NOMO-1 treated with DMSO at 0.1 percent for 48 hours (cell line): ENCODE data around the gene MDFI.
A peak's percentile ranks its signal among the peaks of the same experiment; 100 is the strongest.
"Not testable (repeated sequence)": the region's sequence is repeated elsewhere in the genome, so short reads cannot be mapped to it uniquely, and the experiment has no call there.

Experiments
- DNase-seq: peaks from one replicate; lab custom pipeline; 2025; ENCODE audit not compliant: unreplicated experiment; lab: John Stamatoyannopoulos, UW

The MDFI gene

DNA sequence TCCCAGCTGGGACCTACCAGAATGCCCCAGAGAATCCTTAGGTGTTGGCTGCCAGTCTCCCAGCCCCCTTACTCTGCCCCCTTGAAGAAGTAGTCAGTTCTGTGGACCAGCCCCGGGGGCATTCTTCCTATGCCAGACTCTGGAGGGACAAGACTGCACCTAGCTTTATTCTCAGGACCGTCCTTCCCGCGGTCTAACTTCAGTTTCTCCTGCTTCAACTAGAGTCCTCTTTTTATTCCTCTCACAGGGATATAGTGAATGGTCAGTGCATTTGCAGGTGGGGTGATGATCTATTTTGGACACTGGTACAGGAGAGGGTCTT is 35.9 kb upstream of the MDFI start:
- no peak for DNase-seq

DNA sequence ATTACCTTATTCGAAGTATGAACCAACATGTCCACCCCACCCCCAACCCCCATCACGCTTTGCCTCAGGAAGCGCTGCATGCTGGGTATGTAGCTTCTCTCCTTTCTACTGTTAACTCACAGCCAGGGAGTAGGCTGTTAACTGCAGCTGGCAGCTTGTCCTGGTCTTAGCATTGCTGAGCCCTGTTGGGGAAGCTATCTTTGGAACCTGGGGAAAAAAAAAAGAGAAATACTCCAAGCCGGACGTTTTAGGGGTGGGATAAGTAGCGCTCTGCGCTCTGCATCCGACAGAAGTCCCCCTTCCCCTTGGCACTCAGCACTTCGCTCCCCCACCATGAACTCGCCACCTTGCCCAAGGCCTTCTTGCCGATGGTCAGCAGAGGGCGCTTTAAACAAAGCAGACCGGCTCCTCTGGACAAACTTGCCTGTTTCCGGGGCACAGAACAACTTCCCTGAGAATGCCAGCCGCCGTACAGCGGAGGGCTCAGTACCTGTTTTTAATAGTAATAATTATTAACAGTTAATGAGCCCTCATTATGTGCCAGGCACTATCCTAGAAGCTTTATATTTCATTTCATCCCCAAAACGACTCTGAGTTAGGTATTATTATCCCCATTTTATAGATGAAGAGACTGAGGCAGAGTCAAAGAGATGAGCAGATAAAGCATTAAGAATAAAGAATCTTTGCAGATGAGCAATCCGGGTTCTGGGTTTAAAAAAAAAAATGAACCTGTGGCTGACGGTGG is 35.2 kb upstream of the MDFI start:
- peak; percentile 79 for DNase-seq

DNA sequence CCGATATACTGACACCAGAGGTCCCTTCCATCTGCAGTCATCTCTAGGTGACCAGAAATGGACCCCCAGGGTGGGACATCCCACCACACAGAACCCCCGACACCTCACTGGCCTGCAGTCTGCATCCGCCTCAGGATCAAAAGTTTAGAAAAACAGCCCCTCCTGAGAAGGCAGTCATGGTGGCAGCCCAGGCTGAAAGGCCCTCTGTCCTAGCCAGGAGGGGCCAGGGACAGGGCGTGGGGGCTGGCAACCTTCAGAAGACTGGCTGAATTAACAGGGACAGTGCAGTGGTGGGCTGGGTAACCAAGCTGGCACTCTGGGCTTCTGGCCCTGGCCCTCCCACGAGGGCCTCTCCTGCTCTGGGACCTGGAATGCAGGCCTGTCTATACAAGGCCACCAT is 34.3 kb upstream of the MDFI start:
- DNase-seq, result no peak

DNA sequence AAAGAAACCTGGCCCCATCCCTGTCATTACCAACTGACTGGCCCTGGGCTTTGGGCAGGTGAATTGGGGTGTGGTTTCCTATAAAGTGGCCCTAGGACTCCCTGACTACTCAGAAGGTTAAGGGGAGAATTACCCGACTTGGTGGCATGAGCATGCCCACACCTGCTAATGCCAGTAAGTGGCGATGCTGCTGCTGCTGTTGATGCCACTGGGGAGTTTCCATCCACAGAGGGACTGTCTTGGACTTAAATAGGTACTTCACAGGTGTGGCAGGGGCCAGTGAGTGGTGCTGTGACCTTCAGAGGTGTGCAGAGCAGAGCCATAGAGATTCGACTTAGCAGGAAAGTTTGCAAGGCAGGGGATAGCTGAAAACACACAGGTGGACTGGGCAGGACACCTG is 32.6 kb upstream of the MDFI start:
- DNase-seq, result no peak

DNA sequence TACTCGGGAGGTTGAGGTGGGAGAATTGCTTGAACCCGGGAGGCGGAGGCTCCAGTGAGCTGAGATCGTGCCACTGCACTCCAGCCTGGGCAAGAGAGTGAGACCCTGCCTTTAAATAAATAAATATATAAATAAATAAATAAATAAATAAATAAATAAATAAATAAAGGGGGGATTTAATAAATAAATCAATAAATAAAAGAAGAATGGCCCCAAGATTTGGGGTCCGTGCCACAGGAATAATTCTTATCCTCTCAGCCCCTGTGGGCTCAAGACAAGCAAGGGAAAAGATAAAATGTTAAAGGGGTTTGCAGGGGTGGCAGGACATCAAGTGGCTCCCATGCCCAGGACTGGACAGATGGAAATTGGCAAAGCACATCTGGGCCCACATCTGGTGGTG is 31.2 kb upstream of the MDFI start:
- DNase-seq, result no peak

DNA sequence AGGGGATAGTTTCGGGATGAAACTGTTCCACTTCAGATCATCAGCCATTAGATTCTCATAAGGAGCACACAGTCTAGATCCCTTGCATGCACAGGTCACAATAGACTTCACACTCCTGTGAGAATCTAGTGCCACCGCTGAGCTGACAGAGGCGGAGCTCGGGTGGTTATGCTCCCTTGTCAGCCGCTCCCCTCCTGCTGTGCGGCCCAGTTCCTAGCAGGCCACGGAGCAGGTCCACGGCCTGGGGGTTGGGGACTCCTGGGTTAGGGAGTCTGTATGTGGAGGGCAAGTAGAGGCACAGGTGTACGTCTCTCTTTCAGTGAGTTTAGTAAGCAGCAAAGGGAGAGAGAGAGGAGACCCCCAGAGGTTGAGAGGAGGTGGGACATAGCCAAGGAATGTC is 30.5 kb upstream of the MDFI start:
- DNase-seq, result no peak

DNA sequence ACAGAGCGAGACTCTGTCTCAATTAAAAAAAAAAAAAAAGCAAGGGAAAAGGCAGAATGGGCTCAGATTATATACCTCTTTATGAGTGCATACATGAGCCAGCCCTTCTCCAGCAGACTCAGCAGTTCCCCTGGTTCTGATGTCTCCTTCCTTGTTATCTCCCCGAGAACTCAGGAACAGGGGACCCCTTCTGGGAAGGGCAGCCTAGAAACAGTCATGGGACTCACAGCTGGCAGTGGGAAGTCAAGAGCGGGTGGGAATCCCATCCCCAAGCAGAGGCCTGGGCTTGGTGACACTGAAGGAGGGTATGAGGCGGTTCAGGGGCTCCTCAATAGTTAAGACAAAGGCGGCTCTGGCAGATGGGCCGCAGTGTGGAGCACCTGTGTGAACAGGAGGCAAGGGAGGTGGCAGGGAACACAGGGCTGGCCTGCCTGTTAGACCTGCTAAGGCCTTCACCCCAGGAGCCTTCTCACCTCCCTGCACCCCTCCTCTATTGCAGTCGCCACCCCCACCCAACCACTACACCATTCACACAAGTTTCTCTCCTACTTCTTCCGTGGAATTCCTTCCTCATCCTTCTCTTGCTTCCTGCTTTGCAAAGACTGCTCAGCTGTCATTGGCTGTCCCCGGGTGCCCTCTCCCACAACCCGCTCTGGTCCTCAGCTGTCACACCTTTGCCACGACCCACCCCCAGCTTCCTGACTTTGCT is 29.7 kb upstream of the MDFI start:
- DNase-seq, result no peak

DNA sequence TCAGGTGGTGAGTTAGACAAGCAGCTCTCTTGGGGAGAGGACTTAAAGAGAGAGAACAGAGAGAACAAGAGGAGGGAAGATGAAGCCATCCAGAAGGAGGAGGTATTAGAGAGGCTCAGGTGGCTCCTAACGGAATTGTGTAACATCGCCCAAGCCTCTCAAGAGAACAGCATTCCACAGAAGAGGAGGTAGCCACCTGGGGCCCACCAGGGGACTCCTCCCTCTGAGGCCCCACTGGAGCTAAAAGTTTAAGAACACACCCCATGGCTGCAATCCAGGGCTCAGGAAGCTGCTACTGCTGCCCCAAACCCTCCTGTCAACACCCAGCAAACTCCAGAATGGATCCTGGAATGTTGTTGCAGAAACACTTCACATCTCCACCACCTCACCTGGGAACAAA is 23.6 kb upstream of the MDFI start:
- DNase-seq, result no peak

DNA sequence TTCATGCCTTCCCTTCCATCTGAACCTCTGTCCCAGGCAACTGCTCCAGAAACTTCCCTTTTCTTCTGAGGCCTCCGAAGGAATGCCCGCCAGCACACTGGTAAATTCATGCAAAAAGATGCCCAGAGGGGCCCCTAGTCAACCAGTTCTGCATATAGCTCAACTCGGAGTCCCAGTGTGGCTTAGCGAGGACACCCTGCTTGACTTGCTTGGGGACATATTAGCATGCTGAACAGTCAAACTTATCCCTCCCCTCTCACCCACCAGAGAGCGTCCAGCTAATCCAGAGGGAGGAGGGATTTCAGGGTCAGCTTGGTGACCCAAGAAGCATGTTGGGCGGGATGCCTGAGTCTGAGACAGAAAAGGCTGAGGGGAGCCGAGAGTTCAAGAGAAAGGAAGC is 23.0 kb upstream of the MDFI start:
- DNase-seq, result no peak

DNA sequence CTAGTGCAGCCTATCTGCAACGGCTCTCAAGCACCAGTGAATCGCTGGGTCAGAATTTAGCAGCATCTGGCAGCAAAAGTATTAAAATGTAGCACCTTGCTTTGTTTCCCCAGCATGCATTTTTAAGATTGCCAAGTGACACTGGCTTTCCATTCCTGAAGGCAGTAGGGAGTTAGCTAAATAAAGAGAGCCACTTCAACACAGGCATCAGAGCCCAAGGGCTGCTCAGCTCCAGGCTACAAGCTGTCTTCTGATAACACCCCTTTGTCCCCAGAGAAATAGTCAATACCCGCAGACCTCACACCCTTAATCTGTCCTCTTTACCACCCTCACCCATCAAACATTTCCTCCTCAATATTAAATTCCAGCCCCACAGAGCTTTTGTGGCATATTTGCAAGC is 19.7 kb upstream of the MDFI start:
- DNase-seq, result no peak

DNA sequence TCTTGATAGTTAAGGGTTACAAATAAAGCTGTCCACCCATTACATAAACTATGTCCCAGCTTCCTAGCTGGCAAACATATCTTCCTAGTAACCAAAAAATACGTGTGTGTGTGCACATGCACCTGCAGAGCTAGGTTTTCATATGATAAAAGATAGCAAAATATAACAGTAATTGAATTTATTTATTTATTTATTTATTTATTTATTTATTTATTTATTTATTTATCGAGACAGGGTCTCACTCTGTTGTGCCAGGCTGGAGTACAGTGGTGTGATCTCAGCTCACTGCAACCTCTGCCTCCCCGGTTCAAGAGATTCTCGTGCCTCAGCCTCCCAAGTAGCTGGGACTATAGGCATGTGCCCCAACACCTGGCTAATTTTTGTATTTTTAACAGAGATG is 19.1 kb upstream of the MDFI start:
- not testable (repeated sequence) for DNase-seq

DNA sequence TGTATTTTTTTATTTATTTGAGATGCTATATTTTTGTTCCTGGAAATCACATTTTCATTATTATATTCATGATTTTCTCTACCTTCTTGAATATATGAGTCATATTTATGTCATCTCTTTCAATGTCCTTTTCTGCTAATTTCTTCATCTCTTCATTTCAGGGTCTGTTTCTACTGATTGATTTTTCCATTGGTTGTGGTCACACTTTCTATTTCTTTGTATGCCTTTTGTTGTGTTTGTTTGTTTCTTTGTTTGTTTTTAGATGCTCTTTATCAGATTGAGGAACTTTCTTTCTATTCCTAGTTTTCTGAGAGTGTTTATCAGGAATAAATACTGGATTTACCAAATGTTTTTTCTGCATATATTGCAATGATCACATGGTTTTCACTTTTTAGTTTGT is 16.9 kb upstream of the MDFI start:
- DNase-seq, result no peak

DNA sequence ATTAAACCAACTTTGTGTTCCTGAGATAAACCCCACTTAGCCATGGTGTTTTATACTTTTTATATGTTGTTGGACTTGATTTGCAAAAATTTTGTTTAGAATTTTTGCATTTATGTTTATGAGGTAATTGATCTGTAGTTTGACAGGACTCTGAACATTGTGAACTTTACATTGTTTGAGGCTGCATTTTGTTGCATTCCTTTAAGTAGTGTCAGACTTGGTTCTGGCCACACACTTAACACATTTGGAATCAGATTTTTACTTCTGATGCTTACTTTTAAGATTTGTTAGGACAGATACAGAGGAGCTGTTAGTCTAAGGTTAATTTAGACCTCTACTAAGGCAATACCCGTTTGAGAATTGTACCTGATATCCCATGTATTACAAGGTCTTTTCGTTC is 16.5 kb upstream of the MDFI start:
- no peak for DNase-seq

DNA sequence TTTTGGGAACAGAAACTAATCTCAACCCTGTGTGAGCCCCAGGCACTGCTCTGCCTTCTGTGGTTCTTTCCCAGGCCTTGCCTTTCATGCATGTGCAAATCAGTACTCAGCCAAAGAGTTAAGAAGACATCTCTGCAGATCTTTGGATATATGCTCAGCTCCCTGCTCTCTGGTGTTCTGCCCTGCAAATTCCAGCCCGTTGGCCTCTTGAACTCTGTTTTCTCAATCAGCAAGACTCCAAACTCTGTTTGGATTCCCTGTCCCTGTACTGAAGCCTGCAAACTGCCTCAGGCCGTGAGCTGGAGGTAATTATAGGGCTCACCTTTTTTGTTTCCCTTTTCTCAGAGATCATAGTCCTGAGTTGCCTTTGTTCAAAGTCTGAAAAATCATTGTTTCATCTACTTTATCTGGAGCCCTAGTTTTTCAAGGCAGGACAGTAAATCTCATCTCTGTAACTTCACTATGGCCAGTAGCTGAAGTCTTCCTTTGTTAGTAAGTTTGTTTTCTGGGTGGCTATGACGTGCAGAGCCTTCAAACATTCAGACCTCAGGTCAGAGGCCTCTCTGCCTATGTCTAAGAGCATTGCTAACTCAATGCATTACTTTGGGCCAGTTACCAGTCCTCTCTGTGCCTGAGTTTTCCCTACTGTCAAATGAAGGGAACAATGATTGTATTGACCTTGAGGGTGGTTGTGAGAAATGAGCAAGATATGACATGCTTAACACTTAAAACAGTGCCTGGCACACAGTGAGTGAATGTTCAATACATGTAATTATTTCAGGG is 15.9 kb upstream of the MDFI start:
- no peak for DNase-seq

DNA sequence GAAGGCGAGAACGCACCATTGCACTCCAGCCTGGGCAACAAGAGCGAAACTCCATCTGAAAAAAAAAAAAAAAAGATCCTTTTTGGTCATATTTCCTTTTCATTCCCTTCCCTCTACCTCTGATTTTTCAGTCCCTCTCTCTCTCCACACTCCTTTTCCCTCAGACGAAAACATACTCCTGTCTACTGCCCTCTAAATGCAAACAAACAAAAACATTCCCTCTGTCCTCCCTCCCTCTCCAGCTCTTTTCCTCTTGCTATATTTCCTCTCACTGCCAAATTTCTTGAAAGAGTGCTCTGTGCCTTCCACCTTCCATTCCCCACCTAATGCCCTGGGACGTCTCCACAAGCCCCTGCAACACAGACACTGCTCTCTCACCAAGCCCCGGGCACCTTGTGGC is 14.9 kb upstream of the MDFI start:
- no peak for DNase-seq

DNA sequence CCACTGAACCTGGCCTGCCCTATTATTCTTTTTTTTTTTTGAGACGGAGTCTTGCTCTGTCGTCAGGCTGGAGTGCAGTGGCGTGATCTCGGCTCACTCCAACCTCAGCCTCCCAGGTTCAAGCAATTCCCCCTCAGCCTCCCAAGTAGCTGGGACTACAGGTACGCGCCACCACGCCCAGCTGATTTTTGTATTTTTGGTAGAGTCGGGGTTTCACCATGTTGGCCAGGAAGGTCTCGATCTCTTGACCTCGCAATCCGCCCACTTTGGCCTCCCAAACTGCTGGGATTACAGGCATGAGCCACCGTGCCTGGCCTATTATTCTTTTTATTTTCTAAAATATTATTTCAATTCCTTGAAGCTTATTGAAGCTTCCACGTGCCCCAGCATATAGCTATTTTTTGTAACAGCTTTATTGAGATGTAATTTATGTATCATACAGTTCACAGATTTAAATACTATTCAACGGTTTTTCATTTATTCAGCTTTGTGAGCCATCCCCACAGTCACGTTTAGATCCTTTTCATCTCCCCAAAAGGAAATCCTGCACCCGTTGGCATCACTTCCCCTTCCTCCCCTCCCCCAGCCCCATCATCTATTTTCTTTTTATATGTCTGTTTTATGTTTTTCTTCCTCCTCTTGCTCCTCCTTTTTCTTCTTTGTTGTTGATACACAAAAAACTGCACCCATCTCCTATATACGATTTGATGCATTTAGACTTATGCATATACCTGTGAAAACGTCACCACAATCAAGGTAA is 13.5 kb upstream of the MDFI start:
- DNase-seq, result no peak

DNA sequence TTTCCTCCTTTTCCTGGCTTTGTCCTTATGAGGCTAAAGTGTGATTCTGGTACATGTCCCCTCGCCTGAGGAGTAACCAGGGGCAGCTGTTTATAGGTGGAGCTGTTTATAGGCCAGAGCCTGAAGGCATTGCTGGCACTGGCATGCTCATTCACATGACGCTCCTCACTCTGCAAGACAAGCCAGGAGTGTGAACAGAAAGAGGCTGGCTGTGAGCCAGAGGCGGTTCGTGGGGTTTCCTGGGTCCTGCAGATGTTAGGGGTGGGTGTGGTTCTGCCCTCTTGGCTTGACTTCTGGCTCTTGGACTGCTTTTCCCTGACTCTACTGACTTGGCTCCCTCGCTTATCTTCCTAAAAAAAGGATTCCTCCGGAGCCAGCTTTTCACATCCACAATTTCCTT is 12.8 kb upstream of the MDFI start:
- DNase-seq, result no peak

DNA sequence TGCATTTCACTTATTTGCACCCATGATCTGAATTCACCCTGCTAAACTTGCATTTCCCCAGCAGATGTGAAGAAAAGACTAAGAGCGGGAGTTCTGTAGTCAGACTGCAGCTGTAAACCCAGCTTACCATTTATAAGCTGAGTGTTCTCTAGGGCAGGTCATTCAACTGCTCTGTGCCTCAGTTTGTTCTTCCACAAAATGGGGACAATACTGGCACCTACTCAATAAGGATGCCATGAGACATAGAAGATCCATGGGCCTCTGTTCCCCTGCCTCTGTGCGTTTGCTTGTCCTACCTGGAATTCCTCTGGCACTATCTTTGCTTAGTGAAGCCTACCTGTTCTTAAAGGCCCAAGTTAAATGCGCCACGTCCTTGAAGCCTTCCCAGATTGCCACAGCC is 12.2 kb upstream of the MDFI start:
- no peak for DNase-seq

DNA sequence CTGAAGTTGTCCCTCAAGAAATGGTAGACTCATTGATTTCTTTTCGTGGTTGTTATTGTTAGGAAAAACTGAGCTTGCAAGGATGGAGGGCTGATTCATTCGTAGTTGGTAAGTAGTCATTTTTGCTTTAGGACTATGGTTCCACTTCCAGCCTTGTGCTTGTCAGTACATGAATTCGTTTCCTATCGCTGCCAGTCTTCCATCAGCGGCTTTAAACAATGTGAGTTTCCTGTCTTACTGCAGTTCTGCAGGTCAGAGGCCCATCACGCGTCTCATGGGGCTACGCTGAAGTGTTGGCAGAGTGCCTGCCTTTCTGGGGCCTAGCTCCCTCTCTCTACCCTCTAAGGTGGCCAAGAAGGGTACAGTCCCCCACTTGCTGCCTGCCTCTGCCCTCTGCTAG is 11.4 kb upstream of the MDFI start:
- DNase-seq, result no peak

DNA sequence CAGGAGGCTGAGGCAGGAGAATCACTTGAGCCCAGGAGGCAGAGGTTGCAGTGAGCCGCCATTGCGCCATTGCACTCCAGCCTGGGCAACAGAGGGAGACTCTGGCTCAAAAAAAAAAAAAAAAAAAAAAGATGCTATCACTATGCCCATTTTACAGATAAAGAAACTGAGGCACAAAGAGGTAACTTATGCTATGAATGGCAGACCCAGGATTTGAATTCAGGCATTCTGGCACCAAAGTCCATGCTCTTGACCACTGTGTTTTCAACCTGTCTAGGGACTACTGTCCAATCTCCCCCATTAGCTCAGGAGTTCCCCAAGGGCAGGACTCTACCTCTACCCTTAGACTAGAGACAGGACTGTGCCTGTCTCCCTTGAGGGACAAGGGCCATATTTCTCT is 9.1 kb upstream of the MDFI start:
- DNase-seq, result no peak

DNA sequence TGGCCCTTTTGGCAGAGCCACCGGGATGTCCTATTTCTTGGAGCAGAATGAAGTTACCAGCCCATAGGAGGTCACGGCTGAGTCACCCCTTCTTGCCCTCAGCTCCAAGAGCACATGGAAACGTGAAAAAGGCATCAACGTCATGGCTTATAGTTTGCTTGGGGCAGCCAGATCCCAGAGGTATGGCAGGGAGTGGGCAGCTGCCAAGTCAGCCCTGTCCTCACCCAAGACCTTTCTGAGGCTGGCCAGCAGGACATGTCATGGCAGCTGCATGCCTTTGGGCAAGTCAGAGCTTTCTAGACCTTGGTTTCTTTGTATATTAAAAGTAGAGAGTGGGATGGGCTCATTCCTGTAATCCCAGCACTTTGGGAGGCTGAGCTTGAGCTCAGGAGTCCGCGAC is 8.2 kb upstream of the MDFI start:
- DNase-seq, result no peak

DNA sequence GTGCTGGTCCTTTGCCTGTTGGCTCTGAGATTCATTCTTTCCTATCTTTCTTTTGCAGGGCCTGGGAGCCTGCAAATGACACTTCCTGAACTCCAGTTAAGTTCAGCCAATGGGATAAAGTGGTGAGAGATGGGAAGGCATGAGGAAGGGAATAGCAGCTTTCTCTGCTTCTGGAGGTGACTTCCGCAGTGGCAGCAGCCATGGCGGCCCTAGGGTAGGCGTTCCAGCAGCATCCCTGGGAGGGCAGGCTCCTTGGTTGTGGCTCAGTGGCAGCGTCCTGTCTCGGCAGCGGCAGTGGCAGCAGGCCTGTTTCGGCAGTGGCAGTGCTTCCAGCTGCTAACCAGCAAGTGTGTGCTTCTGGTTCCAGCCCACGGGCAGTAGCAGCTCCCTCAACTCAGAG is 7.3 kb upstream of the MDFI start:
- DNase-seq, result no peak
